Panc1 (cell line): ENCODE results near the gene OR6F1. TPM values are rescaled to one million over a fixed set of nuclear protein-coding genes. Genes with fewer than 3 reads are reported as not detected.

ENCODE experiments used
- ATAC-seq: fragments of 200-7000 bp; cut with Tn5 transposase; 2 replicates; pipeline ENCODE4 v1.9.1; 2020; ENCODE audit warnings: mild to moderate bottlenecking, moderate library complexity
- BruUV-seq: library from RNA; stranded (reverse); fragments of 400-500 nt; replicated peaks from 2 replicates; lab custom pipeline; 2021; lab: Mats Ljungman, UMichigan
- CTCF ChIA-PET: fragments of 300-600 bp; sonication (Branson Sonifier 250); formaldehyde crosslinking; loops from one replicate; lab custom pipeline; 2022; ENCODE audit warnings: antibody characterized with exemption; lab: Charles Lee
- POLR2A ChIA-PET: fragments of 300-600 bp; sonication (Branson Sonifier 250); formaldehyde crosslinking; loops from one replicate; lab custom pipeline; 2022; ENCODE audit warnings: antibody characterized with exemption; lab: Charles Lee
- DNase-seq: peaks from one replicate; pipeline ENCODE4 v3.0.0-alpha.2; 2010; ENCODE audit warnings: low read depth, low spot score
- H3K27ac ChIP-seq: 2 replicates; pipeline ENCODE4 v1.5.1; 2011; ENCODE audit warnings: mild to moderate bottlenecking, low read length, inconsistent platforms
- H3K27me3 ChIP-seq: fragments of 200-500 bp; sonication (Bioruptor generic); 2 replicates; pipeline ENCODE4 v1.6.0; 2014; ENCODE audit warnings: low read length, inconsistent platforms; ENCODE audit not compliant: control insufficient read depth, insufficient read depth
- H3K36me3 ChIP-seq: fragments of 200-500 bp; sonication (Bioruptor generic); 2 replicates; pipeline ENCODE4 v1.5.1; 2014; ENCODE audit warnings: inconsistent platforms, mild to moderate bottlenecking, low read length, moderate library complexity; ENCODE audit not compliant: control insufficient read depth, insufficient read depth
- H3K4me1 ChIP-seq: 2 replicates; pipeline ENCODE4 v1.5.1; 2011; ENCODE audit warnings: inconsistent platforms, mild to moderate bottlenecking, low read length, moderate library complexity; ENCODE audit not compliant: control insufficient read depth, insufficient read depth
- H3K4me3 ChIP-seq, 2 experiments: 2 replicates each; pipeline ENCODE4 v1.5.1; 2011 to 2012; ENCODE audit warnings: low read depth in 2 of 2, low read length in 2 of 2, mild to moderate bottlenecking in 2 of 2, inconsistent platforms in 1 of 2, moderate library complexity in 1 of 2
- H3K9me3 ChIP-seq: fragments of 200-500 bp; sonication (Bioruptor generic); 2 replicates; pipeline ENCODE4 v1.5.1; 2014; ENCODE audit warnings: low read depth, mild to moderate bottlenecking, inconsistent platforms, low read length, moderate library complexity; ENCODE audit not compliant: control insufficient read depth, insufficient read depth
- CTCF ChIP-seq: fragments of 450-650 bp; IDR thresholded peaks from 2 replicates; pipeline ENCODE4 v1.5.1; 2017; ENCODE audit warnings: mild to moderate bottlenecking
- POLR2AphosphoS5 ChIP-seq: IDR thresholded peaks from 2 replicates; pipeline ENCODE4 v1.6.1; 2012; ENCODE audit warnings: mild to moderate bottlenecking, low read depth, low read length, moderate library complexity
- REST ChIP-seq, 2 experiments: IDR thresholded peaks; 2 replicates each; pipeline ENCODE4 v1.6.1; 2011 to 2012; ENCODE audit warnings: low read depth in 2 of 2, control low read depth in 1 of 2, low read length in 1 of 2, mild to moderate bottlenecking in 1 of 2, moderate library complexity in 1 of 2; ENCODE audit not compliant: insufficient read depth in 1 of 2
- SIN3A ChIP-seq: IDR thresholded peaks from 2 replicates; pipeline ENCODE4 v1.6.1; 2012; ENCODE audit warnings: low read depth, mild to moderate bottlenecking, low read length, moderate library complexity, borderline replicate concordance; ENCODE audit not compliant: insufficient read depth
- TCF7L2 ChIP-seq: IDR thresholded peaks from 2 replicates; pipeline ENCODE4 v1.6.1; 2011; ENCODE audit warnings: mild to moderate bottlenecking, low read depth, low read length, inconsistent platforms
- in situ Hi-C: cut with HindIII; loops from 2 replicates; pipeline ENCODE4 v1.10.0; 2016; ENCODE audit warnings: low sequenced_read_pairs, low pct_unique_long_range_greater_than_20kb
- intact Hi-C: fragments of 100-400 bp; cut with micrococcal nuclease; formaldehyde crosslinking; loops from one replicate; pipeline ENCODE4 v1.10.0; 2022; ENCODE audit not compliant: unreplicated experiment
- total RNA-seq: library from RNA; stranded (reverse); gene quantifications from one replicate; pipeline ENCODE4 v1.2.1, GENCODE V29; 2021; ENCODE audit not compliant: unreplicated experiment

Gene OR6F1
- total RNA-seq, 1 experiment from 2014 or later: not detected

- intact Hi-C loops: no loop called here
- Histone ChIP-seq H3K9me3 (peaks cover 8% of the 10 kb centered on the region; the same call in 1 of the 2 replicates), H3K36me3 (no peaks in the 10 kb centered on the region), H3K4me3 (no peak overlapping the region), H3K27ac (no peak overlapping the region), H3K4me1 (no peaks in the 10 kb centered on the region), H3K27me3 (no peaks in the 10 kb centered on the region)
- CTCF ChIA-PET: no interaction called here
- ATAC-seq (no peak), DNase-seq (no peak)
- in situ Hi-C loops: no loop called here
- POLR2A ChIA-PET: no interaction called here
- TF ChIP-seq POLR2AphosphoS5 (no peak), TCF7L2 (no peak), REST (IDR thresholded peaks at IDR 0.05; ENCODE audit: insufficient read depth in 1 of 2, low read depth in 2 of 2, low read length in 1 of 2) (no peak), CTCF (no peak)
- BruUV-seq: no TSS peak
These were observed 33.4 kb upstream of the OR6F1 start for GRCh38 chr1:247749870-247750269.

GRCh38 chr1:247748041-247748440 is 31.6 kb upstream of the OR6F1 start, which contains the start of gene OR14A2:
Gene OR14A2 (minus strand): TSS chr1:247748141.
- Histone ChIP-seq H3K27ac (no peak within 1 kb of the TSS), H3K4me1 (no peaks in the 10 kb centered on the region), H3K9me3 (peaks cover 8% of the 10 kb centered on the region; the same call in 1 of the 2 replicates), H3K4me3 (no peak within 1 kb of the TSS), H3K36me3 (no peaks in the 10 kb centered on the region), H3K27me3 (no peaks in the 10 kb centered on the region)
- BruUV-seq: no TSS peak
- intact Hi-C loops (no loop called here), in situ Hi-C loops (no loop called here)
- ChIA-PET CTCF (no interaction called here), POLR2A (no interaction called here)
- ATAC-seq (no peak), DNase-seq (no peak)
- TF ChIP-seq TCF7L2 (no peak), POLR2AphosphoS5 (no peak), CTCF (no peak), SIN3A (no peak), REST (IDR thresholded peaks at IDR 0.05; ENCODE audit: insufficient read depth in 1 of 2, low read depth in 2 of 2, low read length in 1 of 2) (no peak)
